HEK293 (cell line): ENCODE data around the gene AFP.

Experiments
- CTCF ChIA-PET: fragments of 350-600 bp; formaldehyde crosslinking; extraction: SDS; loops from one replicate; lab custom pipeline; 2021; ENCODE audit warnings: antibody characterized with exemption; lab: Yijun Ruan, JAX
- POLR2A ChIA-PET: fragments of 300-600 bp; formaldehyde crosslinking; extraction: SDS; loops from one replicate; lab custom pipeline; 2020; ENCODE audit warnings: antibody characterized with exemption, inconsistent platforms; lab: Yijun Ruan, JAX
- H3K27ac ChIP-seq: fragments of 200-500 bp; sonication (Bioruptor generic); 2 replicates; pipeline ENCODE4 v1.5.1; 2014; ENCODE audit warnings: low read depth, low read length, control low read depth, inconsistent platforms; ENCODE audit errors: extremely low read depth
- H3K36me3 ChIP-seq, 2 experiments: fragments of 200-500 bp in 1 of 2; sonication (Bioruptor generic) in 1 of 2; 1 replicate in 1 of 2; 2 replicates in 1 of 2; pipeline ENCODE4 v1.5.1; 2014 to 2017; ENCODE audit warnings: inconsistent platforms in 2 of 2, low read length in 2 of 2; ENCODE audit not compliant: control insufficient read depth in 2 of 2, insufficient read depth in 1 of 2
- H3K4me1 ChIP-seq: fragments of 200-500 bp; sonication (Bioruptor generic); 2 replicates; pipeline ENCODE4 v1.5.1; 2014; ENCODE audit warnings: mild to moderate bottlenecking, low read length, inconsistent platforms; ENCODE audit not compliant: control insufficient read depth, insufficient read depth
- H3K4me3 ChIP-seq: 2 replicates; pipeline ENCODE4 v1.5.1; 2011; ENCODE audit warnings: low read depth, mild to moderate bottlenecking, control low read depth, low read length, moderate library complexity
- H3K9me3 ChIP-seq: fragments of 200-500 bp; sonication (Bioruptor generic); 2 replicates; pipeline ENCODE4 v1.5.1; 2014; ENCODE audit warnings: low read depth, low read length, inconsistent platforms; ENCODE audit not compliant: control insufficient read depth, insufficient read depth
- GFI1B ChIP-seq: fragments of 450-650 bp; formaldehyde crosslinking; IDR thresholded peaks from 2 replicates; pipeline ENCODE4 v1.5.1; 2016; ENCODE audit warnings: missing biosample characterization, missing genetic modification characterization
- PRDM1 ChIP-seq: fragments of 450-650 bp; formaldehyde crosslinking; IDR thresholded peaks from 2 replicates; pipeline ENCODE4; 2016; ENCODE audit warnings: missing biosample characterization, missing genetic modification characterization
- ZFHX2 ChIP-seq: fragments of 450-650 bp; formaldehyde crosslinking; conservative IDR thresholded peaks from 2 replicates; pipeline ENCODE4 v1.5.1; 2016; ENCODE audit warnings: missing biosample characterization, missing genetic modification characterization
- ZNF132 ChIP-seq: fragments of 450-650 bp; formaldehyde crosslinking; IDR thresholded peaks from 2 replicates; pipeline ENCODE4 v1.5.1; 2017; ENCODE audit warnings: missing biosample characterization, missing genetic modification characterization, borderline replicate concordance
- ZNF184 ChIP-seq: fragments of 450-650 bp; IDR thresholded peaks from 2 replicates; pipeline ENCODE4 v1.5.1; 2018; ENCODE audit warnings: missing biosample characterization, mild to moderate bottlenecking, missing genetic modification characterization
- ZNF2 ChIP-seq: fragments of 450-650 bp; formaldehyde crosslinking; IDR thresholded peaks from 2 replicates; pipeline ENCODE4 v1.5.1; 2016; ENCODE audit warnings: missing biosample characterization, missing genetic modification characterization
- ZNF221 ChIP-seq: fragments of 450-650 bp; formaldehyde crosslinking; IDR thresholded peaks from 2 replicates; pipeline ENCODE4 v1.5.1; 2017; ENCODE audit warnings: missing biosample characterization, missing genetic modification characterization, borderline replicate concordance
- ZNF335 ChIP-seq: fragments of 450-650 bp; formaldehyde crosslinking; conservative IDR thresholded peaks from 2 replicates; pipeline ENCODE4 v1.5.1; 2016; ENCODE audit warnings: missing biosample characterization, missing genetic modification characterization
- ZNF416 ChIP-seq: fragments of 450-650 bp; formaldehyde crosslinking; IDR thresholded peaks from 2 replicates; pipeline ENCODE4 v1.5.1; 2016; ENCODE audit warnings: missing biosample characterization, missing genetic modification characterization
- ZNF501 ChIP-seq: fragments of 450-650 bp; formaldehyde crosslinking; IDR thresholded peaks from 2 replicates; pipeline ENCODE4 v1.5.1; 2016; ENCODE audit warnings: missing biosample characterization, missing genetic modification characterization
- ZNF654 ChIP-seq: fragments of 450-650 bp; formaldehyde crosslinking; IDR thresholded peaks from 2 replicates; pipeline ENCODE4 v1.5.1; 2016; ENCODE audit warnings: low read depth, missing biosample characterization, missing genetic modification characterization
- ZNF701 ChIP-seq: fragments of 450-650 bp; formaldehyde crosslinking; IDR thresholded peaks from 2 replicates; pipeline ENCODE4 v1.5.1; 2016; ENCODE audit warnings: missing biosample characterization, missing genetic modification characterization
- TF ChIP-seq, protein P1 (sequence below): fragments of 450-650 bp; formaldehyde crosslinking; IDR thresholded peaks from 2 replicates; pipeline ENCODE4 v1.5.1; 2016; ENCODE audit warnings: missing biosample characterization, missing genetic modification characterization
- TF ChIP-seq, protein P2 (sequence below): fragments of 450-650 bp; formaldehyde crosslinking; IDR thresholded peaks from 2 replicates; pipeline ENCODE4 v1.5.1; 2016; ENCODE audit warnings: missing biosample characterization, missing genetic modification characterization
- TF ChIP-seq, protein P3 (sequence below): fragments of 450-650 bp; formaldehyde crosslinking; IDR thresholded peaks from 2 replicates; pipeline ENCODE4 v1.5.1; 2016; ENCODE audit warnings: missing biosample characterization, missing genetic modification characterization
- TF ChIP-seq, protein P4 (sequence below): fragments of 450-650 bp; formaldehyde crosslinking; IDR thresholded peaks from 2 replicates; pipeline ENCODE4 v1.5.1; 2016; ENCODE audit warnings: missing biosample characterization, missing genetic modification characterization
- TF ChIP-seq, protein P5 (sequence below): fragments of 450-650 bp; formaldehyde crosslinking; IDR thresholded peaks from 2 replicates; pipeline ENCODE4 v1.5.1; 2016; ENCODE audit warnings: missing biosample characterization, missing genetic modification characterization, low read depth
- TF ChIP-seq, protein P6 (sequence below): fragments of 450-650 bp; formaldehyde crosslinking; IDR thresholded peaks from 2 replicates; pipeline ENCODE4 v1.5.1; 2016; ENCODE audit warnings: missing biosample characterization, missing genetic modification characterization, borderline replicate concordance

Gene AFP

DNA sequence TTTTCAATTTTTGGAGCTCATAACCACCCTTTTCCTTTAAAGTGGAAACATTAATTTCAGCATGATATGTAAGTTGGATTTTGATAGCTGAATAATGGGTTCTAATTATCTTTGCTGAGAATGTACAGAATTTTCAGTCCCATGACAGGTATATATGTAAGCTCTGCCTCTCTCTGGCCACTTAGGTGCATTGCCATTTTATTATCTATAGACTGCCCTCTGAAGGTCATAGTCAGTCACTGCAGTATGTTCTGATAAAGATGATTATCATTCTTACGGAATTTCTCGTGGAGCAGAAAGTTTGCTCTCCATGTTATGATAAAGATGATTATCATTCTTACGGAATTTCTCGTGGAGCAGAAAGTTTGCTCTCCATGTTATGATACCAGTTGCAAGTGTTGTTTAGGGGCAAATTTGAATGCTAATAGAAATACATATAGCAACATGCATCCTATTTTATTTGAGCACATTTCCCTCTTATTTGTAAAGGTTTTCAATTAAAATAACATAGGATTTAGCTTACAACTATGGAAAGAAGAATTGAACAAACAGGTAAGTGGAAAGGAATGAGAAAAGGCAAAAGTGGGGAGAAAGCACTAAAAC, 10.4 kb downstream of the AFP start:
- CTCF ChIA-PET = interaction anchor here (0.6 to 2.7 kb wide), 25 partner anchors 9 to 688 kb away, joined by 3 to 20 read pairs (median 4); partner anchors contain the start of gene AFP
- Histone ChIP-seq H3K36me3 (no peaks in the 10 kb centered on the region), H3K9me3 (no peaks in the 10 kb centered on the region), H3K4me3 (no peak overlapping the region), H3K27ac (no peak overlapping the region), H3K4me1 (no peaks in the 10 kb centered on the region)
- POLR2A ChIA-PET = no interaction called here
- TF ChIP-seq, protein P1, sequence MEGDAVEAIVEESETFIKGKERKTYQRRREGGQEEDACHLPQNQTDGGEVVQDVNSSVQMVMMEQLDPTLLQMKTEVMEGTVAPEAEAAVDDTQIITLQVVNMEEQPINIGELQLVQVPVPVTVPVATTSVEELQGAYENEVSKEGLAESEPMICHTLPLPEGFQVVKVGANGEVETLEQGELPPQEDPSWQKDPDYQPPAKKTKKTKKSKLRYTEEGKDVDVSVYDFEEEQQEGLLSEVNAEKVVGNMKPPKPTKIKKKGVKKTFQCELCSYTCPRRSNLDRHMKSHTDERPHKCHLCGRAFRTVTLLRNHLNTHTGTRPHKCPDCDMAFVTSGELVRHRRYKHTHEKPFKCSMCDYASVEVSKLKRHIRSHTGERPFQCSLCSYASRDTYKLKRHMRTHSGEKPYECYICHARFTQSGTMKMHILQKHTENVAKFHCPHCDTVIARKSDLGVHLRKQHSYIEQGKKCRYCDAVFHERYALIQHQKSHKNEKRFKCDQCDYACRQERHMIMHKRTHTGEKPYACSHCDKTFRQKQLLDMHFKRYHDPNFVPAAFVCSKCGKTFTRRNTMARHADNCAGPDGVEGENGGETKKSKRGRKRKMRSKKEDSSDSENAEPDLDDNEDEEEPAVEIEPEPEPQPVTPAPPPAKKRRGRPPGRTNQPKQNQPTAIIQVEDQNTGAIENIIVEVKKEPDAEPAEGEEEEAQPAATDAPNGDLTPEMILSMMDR = 0 out of 2 replicates have a peak, but pooled peaks have one; percentile 16
- TF ChIP-seq, protein P2, sequence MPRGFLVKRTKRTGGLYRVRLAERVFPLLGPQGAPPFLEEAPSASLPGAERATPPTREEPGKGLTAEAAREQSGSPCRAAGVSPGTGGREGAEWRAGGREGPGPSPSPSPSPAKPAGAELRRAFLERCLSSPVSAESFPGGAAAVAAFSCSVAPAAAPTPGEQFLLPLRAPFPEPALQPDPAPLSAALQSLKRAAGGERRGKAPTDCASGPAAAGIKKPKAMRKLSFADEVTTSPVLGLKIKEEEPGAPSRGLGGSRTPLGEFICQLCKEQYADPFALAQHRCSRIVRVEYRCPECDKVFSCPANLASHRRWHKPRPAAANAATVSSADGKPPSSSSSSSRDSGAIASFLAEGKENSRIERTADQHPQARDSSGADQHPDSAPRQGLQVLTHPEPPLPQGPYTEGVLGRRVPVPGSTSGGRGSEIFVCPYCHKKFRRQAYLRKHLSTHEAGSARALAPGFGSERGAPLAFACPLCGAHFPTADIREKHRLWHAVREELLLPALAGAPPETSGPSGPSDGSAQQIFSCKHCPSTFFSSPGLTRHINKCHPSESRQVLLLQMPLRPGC (tag by site-specific recombination) = no peak
- TF ChIP-seq ZNF654 (tag by site-specific recombination) (peak; percentile 37), ZNF132 (tag by site-specific recombination) (no peak), ZFHX2 (no peak), GFI1B (tag by site-specific recombination) (no peak), PRDM1 (tag by site-specific recombination) (peak; percentile 48), ZNF335 (tag by site-specific recombination) (no peak)

DNA sequence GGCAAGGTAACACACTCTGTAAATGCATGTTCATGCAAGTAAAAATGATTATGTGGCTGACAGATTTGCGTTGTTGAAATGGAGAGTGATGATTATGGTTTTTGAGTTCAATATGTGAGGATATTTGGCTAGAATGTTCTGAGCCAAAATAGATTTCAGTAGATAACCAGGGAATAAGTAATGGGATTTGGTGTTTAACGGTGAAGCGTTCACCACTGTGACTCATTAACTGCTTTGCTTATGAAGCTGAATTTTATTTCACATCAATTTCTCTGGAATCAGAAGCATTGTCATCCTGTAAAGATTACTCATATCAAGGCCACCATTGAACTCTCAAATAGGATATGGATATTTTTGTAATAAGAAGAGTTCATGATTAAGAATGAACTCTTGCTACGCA, 11.7 kb downstream of the AFP start:
- H3K4me3 ChIP-seq = no peak overlapping the region
- no peak overlapping the region for H3K27ac ChIP-seq
- H3K9me3 ChIP-seq = no peaks in the 10 kb centered on the region
- TF ChIP-seq, protein P3, sequence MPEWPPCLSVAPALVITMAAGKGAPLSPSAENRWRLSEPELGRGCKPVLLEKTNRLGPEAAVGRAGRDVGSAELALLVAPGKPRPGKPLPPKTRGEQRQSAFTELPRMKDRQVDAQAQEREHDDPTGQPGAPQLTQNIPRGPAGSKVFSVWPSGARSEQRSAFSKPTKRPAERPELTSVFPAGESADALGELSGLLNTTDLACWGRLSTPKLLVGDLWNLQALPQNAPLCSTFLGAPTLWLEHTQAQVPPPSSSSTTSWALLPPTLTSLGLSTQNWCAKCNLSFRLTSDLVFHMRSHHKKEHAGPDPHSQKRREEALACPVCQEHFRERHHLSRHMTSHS (tag by site-specific recombination) = no peak
- TF ChIP-seq, protein P4, sequence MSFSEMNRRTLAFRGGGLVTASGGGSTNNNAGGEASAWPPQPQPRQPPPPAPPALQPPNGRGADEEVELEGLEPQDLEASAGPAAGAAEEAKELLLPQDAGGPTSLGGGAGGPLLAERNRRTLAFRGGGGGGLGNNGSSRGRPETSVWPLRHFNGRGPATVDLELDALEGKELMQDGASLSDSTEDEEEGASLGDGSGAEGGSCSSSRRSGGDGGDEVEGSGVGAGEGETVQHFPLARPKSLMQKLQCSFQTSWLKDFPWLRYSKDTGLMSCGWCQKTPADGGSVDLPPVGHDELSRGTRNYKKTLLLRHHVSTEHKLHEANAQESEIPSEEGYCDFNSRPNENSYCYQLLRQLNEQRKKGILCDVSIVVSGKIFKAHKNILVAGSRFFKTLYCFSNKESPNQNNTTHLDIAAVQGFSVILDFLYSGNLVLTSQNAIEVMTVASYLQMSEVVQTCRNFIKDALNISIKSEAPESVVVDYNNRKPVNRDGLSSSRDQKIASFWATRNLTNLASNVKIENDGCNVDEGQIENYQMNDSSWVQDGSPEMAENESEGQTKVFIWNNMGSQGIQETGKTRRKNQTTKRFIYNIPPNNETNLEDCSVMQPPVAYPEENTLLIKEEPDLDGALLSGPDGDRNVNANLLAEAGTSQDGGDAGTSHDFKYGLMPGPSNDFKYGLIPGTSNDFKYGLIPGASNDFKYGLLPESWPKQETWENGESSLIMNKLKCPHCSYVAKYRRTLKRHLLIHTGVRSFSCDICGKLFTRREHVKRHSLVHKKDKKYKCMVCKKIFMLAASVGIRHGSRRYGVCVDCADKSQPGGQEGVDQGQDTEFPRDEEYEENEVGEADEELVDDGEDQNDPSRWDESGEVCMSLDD (tag by site-specific recombination) = no peak
- TF ChIP-seq ZNF416 = no peak
- TF ChIP-seq ZNF184 = no peak
- no peak for TF ChIP-seq ZNF335 (tag by site-specific recombination)
- TF ChIP-seq, protein P5, sequence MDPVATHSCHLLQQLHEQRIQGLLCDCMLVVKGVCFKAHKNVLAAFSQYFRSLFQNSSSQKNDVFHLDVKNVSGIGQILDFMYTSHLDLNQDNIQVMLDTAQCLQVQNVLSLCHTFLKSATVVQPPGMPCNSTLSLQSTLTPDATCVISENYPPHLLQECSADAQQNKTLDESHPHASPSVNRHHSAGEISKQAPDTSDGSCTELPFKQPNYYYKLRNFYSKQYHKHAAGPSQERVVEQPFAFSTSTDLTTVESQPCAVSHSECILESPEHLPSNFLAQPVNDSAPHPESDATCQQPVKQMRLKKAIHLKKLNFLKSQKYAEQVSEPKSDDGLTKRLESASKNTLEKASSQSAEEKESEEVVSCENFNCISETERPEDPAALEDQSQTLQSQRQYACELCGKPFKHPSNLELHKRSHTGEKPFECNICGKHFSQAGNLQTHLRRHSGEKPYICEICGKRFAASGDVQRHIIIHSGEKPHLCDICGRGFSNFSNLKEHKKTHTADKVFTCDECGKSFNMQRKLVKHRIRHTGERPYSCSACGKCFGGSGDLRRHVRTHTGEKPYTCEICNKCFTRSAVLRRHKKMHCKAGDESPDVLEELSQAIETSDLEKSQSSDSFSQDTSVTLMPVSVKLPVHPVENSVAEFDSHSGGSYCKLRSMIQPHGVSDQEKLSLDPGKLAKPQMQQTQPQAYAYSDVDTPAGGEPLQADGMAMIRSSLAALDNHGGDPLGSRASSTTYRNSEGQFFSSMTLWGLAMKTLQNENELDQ (tag by site-specific recombination) = no peak
- TF ChIP-seq ZNF501 = no peak
- TF ChIP-seq, protein P6, sequence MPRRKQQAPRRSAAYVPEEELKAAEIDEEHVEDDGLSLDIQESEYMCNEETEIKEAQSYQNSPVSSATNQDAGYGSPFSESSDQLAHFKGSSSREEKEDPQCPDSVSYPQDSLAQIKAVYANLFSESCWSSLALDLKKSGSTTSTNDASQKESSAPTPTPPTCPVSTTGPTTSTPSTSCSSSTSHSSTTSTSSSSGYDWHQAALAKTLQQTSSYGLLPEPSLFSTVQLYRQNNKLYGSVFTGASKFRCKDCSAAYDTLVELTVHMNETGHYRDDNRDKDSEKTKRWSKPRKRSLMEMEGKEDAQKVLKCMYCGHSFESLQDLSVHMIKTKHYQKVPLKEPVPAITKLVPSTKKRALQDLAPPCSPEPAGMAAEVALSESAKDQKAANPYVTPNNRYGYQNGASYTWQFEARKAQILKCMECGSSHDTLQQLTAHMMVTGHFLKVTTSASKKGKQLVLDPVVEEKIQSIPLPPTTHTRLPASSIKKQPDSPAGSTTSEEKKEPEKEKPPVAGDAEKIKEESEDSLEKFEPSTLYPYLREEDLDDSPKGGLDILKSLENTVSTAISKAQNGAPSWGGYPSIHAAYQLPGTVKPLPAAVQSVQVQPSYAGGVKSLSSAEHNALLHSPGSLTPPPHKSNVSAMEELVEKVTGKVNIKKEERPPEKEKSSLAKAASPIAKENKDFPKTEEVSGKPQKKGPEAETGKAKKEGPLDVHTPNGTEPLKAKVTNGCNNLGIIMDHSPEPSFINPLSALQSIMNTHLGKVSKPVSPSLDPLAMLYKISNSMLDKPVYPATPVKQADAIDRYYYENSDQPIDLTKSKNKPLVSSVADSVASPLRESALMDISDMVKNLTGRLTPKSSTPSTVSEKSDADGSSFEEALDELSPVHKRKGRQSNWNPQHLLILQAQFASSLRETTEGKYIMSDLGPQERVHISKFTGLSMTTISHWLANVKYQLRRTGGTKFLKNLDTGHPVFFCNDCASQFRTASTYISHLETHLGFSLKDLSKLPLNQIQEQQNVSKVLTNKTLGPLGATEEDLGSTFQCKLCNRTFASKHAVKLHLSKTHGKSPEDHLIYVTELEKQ (tag by site-specific recombination) = no peak
- TF ChIP-seq ZNF2 (tag by site-specific recombination) = no peak
- no peak for TF ChIP-seq ZNF221 (tag by site-specific recombination)
- no peak for TF ChIP-seq ZNF701 (tag by site-specific recombination)
- CTCF ChIA-PET = interaction anchor here (0.7 to 1.9 kb wide), 3 partner anchors 23 to 196 kb away, joined by 3 to 7 read pairs (median 5); no protein-coding TSS in a partner anchor
- POLR2A ChIA-PET = no interaction called here
- no peaks in the 10 kb centered on the region for H3K4me1 ChIP-seq
- H3K36me3 ChIP-seq = no peaks in the 10 kb centered on the region
